GM19023 (cell line): Measurements from ENCODE around the gene KRTAP5-11.
"Not testable (repeated sequence)": the region's sequence is repeated elsewhere in the genome, so short reads cannot be mapped to it uniquely, and the experiment has no call there.

Experiments
- ATAC-seq: cut with Tn5 transposase; IDR thresholded peaks from one replicate; pipeline ENCODE4 v1.9.1; 2021; ENCODE audit warnings: mild to moderate bottlenecking, moderate library complexity; ENCODE audit not compliant: unreplicated experiment

Gene KRTAP5-11

DNA sequence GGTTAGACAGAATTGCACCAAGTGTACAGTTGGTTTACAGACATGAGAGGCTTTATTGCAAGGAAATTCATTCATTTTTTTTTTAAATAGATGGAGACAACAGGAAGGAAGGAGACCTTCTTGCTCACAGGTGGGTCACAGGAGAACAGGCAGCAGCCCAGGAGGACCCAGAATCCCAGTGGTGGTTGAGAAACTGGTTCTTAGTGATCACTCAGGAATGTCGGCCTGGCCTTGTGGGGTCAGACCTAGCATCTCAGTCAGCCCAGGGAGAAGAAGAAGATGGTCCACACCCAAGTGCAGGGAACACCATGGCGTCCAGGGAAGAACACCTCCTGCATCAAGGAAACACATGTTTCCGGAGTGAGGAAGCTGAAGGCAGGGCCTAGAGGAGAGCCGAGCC, 849 bp downstream of the KRTAP5-11 start:
- no peak for ATAC-seq

DNA sequence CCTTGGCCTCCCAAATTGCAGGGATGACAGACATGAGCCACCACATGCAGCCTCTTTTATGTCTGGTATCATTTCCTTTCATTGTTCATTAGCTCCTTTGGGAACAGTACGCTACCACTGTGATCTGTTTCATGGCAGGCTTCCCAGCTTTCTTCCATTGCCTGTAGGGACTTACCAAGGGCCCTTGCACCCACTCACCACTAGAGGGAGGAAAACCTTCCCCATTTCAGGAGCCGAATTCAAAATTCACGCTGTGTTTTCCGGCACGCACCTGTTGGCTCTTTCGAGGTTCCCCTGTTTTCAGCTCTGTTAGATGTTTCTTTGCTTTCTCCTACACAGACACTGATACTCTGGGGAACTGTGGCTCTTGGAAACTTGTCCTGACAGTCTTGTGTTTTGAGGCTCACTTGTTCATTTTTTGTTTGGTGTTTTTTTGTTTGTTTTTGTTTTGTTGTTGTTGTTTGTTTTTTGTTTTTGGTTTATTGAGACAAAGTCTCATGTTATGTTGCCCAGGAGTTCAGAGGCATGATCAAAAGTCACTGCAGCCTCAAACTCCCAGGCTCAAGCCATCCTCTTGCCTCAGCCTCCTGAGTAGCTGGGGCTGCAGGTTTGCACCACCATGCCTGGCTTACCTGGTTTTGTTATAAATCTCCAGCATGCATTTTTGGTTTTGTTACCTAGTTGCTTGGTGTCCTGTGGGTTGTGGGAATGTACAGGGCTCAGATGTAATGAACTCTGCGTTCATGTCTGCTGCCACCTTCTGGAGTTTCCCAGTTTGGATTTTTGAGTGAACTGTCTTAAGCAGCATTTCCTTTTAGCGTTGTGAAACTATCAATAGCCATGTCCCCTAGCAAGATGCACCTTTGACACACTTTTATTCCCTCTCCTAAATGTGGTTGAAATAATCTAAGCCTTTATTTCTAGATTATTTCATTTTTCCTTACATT, 2.3 kb downstream of the KRTAP5-11 start:
- no peak for ATAC-seq

DNA sequence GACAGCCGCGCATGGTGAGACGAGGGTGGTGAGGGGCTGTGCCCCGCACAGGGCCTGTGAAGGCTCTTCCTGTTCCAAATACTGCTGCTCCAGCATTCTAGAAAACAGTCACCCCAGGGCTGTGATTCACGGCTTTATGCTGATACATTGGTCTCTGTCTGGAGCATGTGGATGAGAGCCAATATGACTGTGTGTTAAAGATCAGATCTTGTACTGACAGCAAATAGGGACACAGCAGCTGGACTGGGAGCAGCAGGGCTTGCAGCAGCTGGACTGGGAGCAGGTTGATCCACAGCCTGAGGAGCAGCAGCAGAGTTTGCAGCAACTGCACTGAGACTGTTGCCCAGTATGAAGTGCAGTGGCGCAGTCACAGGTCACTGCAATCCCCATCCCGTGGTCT, 3.2 kb downstream of the KRTAP5-11 start:
- ATAC-seq: not testable (repeated sequence)

DNA sequence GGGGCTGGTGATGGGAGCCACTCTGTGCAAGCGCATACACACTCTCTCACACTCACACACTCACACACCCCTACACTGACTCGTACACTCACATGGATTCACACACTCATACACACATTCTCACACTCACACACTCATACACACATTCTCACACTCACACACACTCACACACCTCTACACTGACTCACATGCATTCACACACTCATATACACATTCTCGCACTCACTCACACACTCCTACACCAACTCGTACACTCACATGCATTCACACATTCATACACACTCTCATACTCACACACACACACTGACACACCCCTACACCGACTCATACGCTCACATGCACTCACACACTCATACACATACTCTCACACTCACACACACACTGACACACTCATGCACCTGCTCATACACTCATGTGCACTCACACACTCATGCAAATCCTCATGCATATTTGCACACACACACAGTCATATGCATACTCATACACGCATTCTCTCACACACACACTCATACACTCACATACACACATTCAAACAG, 5.1 kb downstream of the KRTAP5-11 start:
- no peak for ATAC-seq

DNA sequence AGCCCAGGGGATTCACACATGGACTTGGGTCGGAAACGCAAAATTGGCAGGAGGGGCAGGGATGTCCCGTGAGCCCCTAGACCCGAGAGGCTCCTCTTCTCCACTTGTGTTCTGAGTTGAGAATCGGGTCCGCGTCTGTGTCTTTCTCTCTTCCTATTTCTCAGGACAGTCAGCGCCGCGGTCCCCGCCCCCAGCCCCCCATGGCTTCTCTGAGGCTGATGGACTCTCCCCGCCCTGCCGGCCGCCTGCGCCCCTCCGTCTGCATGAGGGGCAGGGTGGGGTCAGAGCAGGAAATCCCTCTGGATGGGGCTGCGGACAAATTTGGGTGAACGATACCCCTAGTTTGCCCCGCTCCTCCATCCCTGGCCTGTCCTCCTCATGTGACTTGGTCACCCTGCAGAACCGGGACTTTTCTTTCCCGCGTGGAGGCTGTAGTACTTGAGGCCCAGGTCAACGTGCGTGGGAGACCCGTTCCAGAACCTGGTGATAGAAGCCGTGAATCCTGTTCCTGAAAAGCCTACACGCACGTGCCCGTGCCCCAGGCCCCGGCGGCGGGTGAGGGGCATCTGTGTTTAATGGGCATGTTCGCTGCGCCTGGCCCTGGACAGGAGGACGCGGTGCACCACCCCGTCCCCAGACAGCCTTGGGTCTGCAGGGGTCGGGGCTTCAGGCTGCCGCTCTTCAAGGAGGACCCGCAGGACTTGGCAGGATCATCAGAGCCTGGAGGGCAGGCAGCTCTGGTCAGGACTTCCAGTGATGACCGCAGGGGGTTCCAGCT, 5.8 kb downstream of the KRTAP5-11 start:
- not testable (repeated sequence) for ATAC-seq

DNA sequence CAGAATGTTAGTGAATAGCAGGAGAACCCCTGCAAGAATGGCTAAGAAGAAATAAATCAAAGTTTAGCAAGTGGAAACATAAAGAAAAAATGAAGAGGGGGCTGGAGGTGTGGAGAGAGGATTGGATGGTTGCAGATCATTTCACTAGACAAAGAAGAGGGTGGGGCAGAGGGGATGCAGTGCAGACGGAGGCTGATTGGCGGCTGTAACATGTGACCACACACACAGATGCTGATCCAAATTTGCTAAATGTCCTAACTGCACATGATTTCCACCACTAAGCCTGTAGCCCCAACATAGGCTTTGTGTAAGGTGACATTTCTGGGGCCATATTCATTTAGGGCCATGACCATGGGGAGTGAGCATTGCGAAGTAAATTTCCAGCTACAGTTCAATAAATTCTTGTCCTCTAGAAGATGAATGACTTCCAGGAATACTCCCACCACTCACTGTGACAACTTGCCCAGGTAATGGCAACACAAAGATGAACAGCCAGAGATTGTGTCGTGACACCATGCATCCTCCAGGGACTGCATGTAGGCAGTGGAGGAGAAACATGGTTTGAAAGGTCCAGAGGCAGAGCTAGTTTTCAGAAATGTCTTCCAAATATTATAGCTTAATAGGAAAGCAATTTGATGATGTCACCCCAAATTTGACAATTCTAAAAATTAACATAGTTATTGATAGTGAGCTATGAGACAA, 6.8 kb downstream of the KRTAP5-11 start:
- ATAC-seq: no peak

DNA sequence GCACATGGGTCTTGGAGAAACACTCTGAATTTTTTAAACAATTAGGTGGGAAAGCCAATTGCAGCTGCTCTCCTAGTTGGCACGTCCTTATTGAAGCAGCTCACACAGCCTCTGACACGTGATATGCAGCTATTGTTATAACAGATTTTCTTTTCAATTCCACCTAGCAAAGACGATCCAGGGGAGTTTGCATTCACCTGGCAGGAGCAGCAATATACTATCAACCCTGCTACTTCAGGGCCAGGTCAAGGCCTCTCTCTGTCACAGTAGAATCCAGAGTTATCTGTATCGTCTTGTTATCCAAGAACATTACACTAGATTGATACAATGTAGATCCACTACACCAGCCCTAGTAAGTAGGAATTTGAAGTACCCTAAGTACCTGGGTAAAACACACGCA, 8.3 kb downstream of the KRTAP5-11 start:
- no peak for ATAC-seq

DNA sequence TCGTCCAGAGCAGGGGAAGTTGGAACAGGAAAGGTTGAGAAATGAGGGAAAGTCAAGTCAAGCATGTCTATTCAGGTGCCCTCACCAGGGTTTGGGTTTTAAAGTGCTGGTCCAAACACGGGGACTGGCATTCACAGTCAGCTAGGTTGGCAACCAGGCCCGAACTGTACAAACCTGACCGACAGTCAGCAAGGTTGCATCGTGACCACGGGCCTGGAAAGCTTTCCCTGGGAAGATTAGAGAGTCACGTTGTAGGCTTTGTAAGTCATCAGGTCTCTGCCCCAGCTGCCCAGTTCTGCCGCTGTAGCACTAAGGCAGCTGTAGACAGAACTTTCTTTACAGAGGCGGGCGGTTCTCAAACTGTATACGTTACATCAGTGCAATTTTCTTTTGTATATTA, 9.9 kb downstream of the KRTAP5-11 start:
- ATAC-seq: no peak

DNA sequence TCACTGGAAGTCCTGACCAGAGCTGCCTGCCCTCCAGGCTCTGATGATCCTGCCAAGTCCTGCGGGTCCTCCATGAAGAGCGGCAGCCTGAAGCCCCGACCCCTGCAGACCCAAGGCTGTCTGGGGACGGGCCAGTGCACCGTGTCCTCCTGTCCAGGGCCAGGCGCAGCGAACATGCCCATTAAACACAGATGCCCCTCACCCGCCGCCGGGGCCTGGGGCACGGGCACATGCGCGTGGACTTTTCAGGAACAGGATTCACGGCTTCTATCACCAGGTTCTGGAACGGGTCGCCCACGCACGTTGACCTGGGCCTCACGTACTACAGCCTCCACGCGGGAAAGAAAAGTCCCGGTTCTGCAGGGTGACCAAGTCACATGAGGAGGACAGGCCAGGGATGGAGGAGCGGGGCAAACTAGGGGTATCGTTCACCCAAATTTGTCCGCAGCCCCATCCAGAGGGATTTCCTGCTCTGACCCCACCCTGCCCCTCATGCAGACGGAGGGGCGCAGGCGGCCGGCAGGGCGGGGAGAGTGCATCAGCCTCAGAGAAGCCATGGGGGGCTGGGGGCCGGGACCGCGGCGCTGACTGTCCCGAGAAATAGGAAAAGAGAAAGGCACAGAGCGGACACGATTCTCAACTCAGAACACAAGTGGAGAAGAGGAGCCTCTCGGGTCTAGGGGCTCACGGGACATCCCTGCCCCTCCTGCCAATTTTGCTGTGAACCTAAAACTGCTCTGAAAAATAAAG, 11.4 kb downstream of the KRTAP5-11 start:
- ATAC-seq: not testable (repeated sequence)

DNA sequence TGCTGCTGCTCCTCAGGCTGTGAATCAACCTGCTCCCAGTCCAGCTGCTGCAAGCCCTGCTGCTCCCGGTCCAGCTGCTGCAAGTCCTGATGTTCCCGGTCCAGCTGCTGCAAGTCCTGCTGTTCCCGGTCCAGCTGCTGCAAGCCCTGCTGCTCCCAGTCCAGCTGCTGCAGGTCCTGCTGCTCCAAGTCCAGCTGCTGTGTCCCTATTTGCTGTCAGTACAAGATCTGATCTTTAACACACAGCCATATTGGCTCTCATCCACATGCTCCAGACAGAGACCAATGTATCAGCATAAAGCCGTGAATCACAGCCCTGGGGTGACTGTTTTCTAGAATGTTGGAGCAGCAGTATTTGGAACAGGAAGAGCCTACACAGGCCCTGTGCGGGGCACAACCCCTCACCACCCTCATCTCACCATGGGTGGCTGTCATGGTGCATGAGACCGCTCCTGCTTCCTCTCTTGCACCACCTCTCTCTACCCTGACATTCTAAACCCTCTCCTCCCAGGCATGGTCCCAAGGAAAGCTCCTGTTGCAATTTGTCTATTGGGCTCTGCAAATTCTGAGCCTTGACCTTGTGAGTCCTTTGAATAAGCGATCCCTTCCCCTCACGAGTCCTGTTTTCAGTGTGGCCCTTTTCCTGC, 13.8 kb downstream of the KRTAP5-11 start:
- ATAC-seq: no peak

DNA sequence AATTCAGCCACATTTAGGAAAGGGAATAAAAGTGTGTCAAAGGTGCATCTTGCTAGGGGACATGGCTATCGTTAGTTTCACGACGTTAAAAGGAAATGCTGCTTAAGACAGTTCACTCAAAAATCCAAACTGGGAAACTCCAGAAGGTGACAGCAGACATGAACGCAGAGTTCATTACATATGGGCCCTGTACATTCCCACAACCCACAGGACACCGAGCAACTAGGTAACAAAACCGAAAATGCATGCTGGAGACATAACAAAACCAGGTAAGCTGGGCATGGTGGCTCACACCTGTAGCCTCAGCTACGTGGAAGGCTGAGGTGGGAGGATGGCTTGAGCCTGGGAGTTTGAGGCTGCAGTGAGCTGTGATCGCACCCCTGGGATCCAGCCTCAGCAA, 15.0 kb downstream of the KRTAP5-11 start:
- ATAC-seq: not testable (repeated sequence)

DNA sequence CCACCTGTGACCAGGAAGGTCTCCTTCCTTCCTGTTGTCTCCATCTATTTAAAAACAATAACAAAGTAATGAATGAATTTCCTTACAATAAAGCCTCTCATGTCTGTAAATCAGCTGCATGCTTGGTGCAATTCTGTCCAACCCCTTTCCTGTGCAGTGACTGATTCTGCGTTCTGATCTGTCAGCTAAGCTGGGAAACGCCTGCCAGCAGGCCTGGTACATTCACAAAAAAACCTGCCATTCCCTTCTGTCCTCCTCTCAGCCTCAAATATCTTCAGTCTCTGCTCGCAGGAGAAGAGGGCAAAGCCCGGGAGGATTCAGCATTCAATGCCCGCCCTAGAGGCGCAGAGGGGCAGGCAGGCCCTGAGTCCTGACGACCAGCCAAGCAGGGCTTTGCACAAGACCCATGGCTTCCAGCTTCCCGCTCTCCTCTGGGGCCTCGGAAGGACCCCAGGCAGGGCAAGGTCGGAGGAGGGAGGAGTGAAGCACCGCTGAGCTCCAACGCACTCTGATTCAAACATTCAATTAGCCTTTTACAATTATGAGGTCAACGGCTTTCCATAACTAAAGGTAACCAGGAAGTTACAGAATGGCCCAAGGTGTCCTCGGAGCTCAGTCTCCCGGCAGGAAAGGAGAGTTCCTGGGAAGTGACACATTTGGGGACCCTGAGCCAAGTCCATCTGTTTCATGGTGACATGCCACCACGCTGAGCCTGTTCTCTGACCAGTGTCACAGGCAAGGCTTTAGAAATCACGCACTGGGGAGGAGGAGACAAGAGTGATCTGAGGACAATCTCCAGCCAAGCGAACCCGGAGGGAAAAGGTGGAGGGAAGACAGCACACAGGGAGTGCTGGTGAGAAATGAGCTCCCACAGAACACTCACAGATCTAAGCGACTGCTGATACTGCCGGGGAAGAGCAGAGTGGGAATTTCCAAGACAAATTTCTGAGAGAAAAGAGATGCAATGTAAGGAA, 15.8 kb downstream of the KRTAP5-11 start:
- not testable (repeated sequence) for ATAC-seq

DNA sequence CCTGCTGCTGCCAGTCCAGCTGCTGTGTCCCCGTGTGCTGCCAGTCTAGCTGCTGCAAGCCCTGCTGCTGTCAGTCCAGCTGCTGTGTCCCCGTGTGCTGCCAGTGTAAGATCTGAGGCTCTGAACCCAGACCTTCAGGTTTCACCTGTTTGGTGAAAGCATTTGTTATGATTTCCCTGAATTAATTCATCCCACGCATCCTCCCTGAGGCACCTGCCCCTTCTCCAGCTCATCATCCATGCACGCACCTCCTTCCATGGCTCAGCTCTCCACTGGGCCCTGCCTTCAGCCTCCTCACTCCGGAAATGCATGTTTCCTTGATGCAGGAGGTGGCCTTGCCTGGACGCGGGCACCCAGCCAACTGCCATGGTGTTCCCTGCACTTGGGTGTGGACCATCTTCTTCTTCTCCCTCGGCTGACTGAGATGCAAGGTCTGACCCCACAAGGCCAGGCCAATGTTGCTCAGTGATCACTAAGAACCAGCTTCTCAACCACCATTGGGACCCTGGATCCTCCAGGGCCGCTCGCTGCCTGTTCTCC, 16.5 kb downstream of the KRTAP5-11 start:
- no peak for ATAC-seq

DNA sequence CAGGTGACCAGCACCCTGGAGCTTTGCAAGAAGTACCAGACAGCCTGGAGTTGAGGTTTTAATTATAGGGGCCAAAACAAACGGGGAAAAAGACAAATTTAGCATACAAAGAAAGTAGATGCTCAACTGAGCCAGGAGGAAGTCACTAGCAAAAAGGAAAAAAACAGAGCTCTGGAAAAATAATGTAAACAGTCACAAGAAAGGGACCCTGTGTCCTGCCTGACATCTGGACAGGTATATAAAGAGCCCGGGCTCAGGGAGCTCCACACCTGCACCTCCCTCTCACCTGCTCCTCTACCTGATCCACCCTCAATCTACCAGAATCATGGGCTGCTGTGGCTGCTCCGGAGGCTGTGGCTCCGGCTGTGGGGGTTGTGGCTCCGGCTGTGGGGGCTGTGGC, 17.4 kb downstream of the KRTAP5-11 start, which contains the start of gene KRTAP5-10:
Gene KRTAP5-10 (plus strand): TSS at position 301 of the 400 bp plus-strand sequence. CDS start 25 bp downstream, at position 326.
- no peak for ATAC-seq

DNA sequence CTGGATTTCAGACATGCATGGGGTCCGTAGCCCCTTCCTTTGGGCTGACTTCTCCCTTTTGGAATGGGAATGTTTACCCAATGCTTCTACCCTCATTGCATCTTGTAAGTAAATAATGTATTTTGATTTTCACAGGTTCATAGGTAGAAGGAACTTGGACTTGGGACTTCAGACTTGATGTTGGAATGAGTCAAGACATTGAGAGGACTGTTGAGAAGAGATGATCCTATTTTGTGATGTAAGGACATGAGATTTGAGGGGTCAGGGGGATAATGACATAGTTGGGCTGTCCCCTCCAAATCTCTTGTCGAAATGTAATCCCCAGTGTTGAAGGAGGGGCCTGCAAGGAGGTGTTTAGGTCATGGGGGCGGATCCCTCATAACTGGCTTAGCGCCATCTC, 18.2 kb downstream of the KRTAP5-11 start:
- ATAC-seq: no peak

DNA sequence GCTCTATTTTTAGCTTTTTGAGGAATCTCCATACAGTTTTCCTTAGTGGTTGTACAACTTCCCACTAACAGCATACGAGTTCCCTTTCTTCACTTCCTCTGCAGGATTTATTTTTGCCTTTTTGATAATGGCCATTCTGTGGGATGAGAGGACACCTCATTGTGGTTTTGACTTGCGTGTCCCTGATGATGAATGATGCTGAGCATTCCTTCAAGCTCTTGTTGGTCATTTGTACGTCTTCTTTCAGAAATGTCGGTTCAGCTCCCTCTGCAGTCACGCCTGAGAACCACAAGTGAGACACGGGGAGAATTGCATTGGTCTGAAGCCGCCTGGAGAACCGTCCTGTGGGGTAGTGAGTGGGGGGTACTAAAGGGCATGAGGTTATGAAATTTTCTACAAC, 19.3 kb downstream of the KRTAP5-11 start:
- no peak for ATAC-seq

DNA sequence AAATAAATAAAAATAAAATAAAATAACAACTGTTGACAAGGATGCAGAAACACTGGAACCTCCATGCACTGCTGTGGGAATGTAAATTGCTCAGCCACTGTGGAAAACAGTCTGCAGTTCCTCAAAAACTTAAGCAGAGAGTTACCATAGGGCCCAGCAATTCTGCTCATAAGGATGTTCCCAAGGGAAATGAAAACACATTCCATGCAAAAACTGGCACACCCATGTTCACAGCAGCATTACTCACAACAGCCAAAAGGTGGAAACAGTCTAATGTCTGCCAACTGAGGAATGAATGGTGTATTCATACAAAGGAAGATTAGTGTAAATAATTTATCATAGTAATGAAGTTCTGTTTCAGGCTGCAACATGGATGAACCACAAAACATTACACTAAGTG, 20.6 kb downstream of the KRTAP5-11 start:
- ATAC-seq: no peak

DNA sequence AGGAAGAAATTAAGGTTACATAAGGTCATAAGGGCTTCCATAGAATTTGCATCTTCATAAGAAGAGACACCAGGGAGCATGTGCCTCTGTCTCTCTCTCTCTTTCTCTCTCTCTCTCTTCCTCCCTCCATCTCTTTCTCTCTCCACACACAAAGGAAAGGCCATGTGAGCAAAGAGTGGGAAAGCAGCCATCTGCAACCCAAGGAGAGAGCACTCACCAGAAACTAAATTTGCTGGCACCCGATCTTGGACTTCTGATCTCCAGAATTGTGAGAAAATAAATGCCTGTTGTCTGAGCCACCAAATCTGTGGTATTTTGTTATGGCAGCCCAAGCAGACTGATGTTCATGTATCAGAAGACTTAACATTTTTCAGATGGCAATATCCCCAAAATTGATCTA, 23.7 kb downstream of the KRTAP5-11 start:
- ATAC-seq: no peak
